ENCODE data around the gene PEX13. TPM values are rescaled to one million over a fixed set of nuclear protein-coding genes. Genes with fewer than 3 reads are reported as not detected.

Gene PEX13
- total RNA-seq, 4 donors from 2014 or later, result 21.6 to 72.2 (median 48.6) TPM

GRCh38 chr2:61091485-61091884 lies 74.0 kb downstream of the PEX13 start:
- H3K9me3 ChIP-seq, result no peaks in the 10 kb centered on the region
- DNase-seq, result no peak
- no peak overlapping the region for H3K27ac ChIP-seq
- no peaks in the 10 kb centered on the region for H3K36me3 ChIP-seq
- no peak overlapping the region for H3K4me3 ChIP-seq
- intact Hi-C loops (cut with DNase I; ENCODE audit: low total_unique reads), result no loop called here
- no peaks in the 10 kb centered on the region for H3K4me1 ChIP-seq
- H3K27me3 ChIP-seq, result no peaks in the 10 kb centered on the region
- TF ChIP-seq POLR2A (IDR thresholded peaks at IDR 0.05) (no peak), CTCF (IDR thresholded peaks at IDR 0.05) (no peak)

GRCh38 chr2:61096438-61096837 lies 78.9 kb downstream of the PEX13 start:
- no peaks in the 10 kb centered on the region for H3K4me1 ChIP-seq
- DNase-seq, result no peak
- no peak for TF ChIP-seq CTCF (IDR thresholded peaks at IDR 0.05)
- H3K27ac ChIP-seq, result no peak overlapping the region
- H3K4me3 ChIP-seq, result no peak overlapping the region
- intact Hi-C loops (cut with DNase I; ENCODE audit: low total_unique reads), result no loop called here
- H3K27me3 ChIP-seq, result no peaks in the 10 kb centered on the region
- no peaks in the 10 kb centered on the region for H3K36me3 ChIP-seq
- H3K9me3 ChIP-seq, result no peaks in the 10 kb centered on the region

GRCh38 chr2:61100801-61101200 lies 83.3 kb downstream of the PEX13 start:
- TF ChIP-seq CTCF (IDR thresholded peaks at IDR 0.05) (no peak), POLR2A (IDR thresholded peaks at IDR 0.05) (no peak)
- Histone ChIP-seq H3K9me3 (no peaks in the 10 kb centered on the region), H3K27me3 (no peaks in the 10 kb centered on the region), H3K36me3 (no peaks in the 10 kb centered on the region), H3K4me3 (no peak overlapping the region), H3K27ac (no peak overlapping the region), H3K4me1 (no peaks in the 10 kb centered on the region)
- intact Hi-C loops (cut with DNase I; ENCODE audit: low total_unique reads), result no loop called here
- no peak for DNase-seq

Small RNA genes lying within 50 kb of the gene (small RNA-seq; reads per million reads assigned to genes)
- gene RNA5SP95, result not detected

Other genes starting within 250 kb of the PEX13 start
- 10 to 100 TPM in 2 of 4 donors, 1 to 10 TPM in 2; 1.8 to 21.0 (median 12.2) TPM for gene REL, start 136.1 kb upstream of the PEX13 start, total RNA-seq
- gene PUS10, start 535 bp downstream of the PEX13 start, total RNA-seq, result 10 to 100 TPM in 1 of 4 donors, 1 to 10 TPM in 3; 1.8 to 16.5 (median 8.6) TPM
- gene SANBR, start 48.2 kb downstream of the PEX13 start, total RNA-seq, result 10 to 100 TPM in 2 of 4 donors, 1 to 10 TPM in 2; 5.6 to 28.1 (median 8.5) TPM
- 10 to 100 TPM in 2 of 4 donors, 1 to 10 TPM in 2; 5.7 to 50.9 (median 13.6) TPM for gene C2orf74, start 144.5 kb downstream of the PEX13 start, total RNA-seq